PC-3 (cell line): ENCODE data around the gene FBLN1.

Experiments used
- EZH2phosphoT487 ChIP-seq: fragments of 300-600 bp; sonication (generic); IDR thresholded peaks from 2 replicates; pipeline ENCODE4 v1.6.1; 2018; ENCODE audit warnings: mild to moderate bottlenecking, antibody characterized with exemption, low read length, borderline replicate concordance
- TF ChIP-seq, protein P1 (sequence below): fragments of 300-600 bp; sonication (generic); conservative IDR thresholded peaks from 2 replicates; pipeline ENCODE4 v1.5.1; 2017; ENCODE audit warnings: antibody characterized with exemption, low read depth, mild to moderate bottlenecking, low read length

DNA sequence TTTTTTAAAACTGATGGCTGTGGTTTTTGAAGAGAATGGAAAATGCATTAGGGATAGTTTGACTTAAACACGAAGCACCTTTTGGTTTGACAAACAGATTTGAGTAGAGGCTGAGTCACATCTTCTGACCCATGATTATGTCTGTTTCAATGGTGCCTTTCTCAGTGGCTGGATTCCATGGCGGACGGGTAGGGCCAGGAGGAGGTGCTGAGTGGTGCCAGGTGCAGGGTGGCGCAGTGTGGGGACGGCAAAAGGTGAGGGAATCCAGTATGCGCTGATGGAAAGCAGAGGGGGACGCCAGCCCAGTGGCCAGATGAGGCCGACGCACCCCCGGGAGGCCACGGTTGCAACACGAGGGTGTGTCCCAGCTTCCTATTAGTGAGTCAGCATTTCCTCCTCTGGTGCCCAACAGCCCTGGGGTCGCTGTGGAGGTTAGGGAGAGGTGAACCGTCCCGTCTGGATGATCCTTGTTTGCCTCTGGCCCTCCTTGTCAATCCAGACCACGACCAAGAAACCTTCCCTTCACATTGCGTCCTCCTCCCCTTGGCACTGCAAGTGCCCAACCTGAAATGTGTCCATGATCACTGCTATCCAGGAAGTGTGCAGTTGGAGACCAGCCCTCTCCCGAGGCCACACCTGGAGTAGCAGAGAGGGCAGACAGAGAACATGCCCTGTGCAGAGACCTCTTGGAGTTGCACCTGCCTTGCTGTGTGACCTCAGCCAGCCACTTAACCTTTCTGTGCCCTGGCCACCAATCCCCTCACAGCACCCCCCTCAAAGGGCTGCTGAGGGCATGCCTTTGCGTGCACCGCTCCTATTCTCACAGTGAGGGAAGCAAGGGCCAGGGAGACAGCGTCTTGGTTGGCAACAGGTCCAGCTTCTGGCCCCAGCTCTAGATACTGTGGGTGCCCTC is 136.4 kb downstream of the FBLN1 start:
- TF ChIP-seq, protein P1, sequence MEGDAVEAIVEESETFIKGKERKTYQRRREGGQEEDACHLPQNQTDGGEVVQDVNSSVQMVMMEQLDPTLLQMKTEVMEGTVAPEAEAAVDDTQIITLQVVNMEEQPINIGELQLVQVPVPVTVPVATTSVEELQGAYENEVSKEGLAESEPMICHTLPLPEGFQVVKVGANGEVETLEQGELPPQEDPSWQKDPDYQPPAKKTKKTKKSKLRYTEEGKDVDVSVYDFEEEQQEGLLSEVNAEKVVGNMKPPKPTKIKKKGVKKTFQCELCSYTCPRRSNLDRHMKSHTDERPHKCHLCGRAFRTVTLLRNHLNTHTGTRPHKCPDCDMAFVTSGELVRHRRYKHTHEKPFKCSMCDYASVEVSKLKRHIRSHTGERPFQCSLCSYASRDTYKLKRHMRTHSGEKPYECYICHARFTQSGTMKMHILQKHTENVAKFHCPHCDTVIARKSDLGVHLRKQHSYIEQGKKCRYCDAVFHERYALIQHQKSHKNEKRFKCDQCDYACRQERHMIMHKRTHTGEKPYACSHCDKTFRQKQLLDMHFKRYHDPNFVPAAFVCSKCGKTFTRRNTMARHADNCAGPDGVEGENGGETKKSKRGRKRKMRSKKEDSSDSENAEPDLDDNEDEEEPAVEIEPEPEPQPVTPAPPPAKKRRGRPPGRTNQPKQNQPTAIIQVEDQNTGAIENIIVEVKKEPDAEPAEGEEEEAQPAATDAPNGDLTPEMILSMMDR, result no peak
- TF ChIP-seq EZH2phosphoT487, result no peak
